Activated CD8-positive, alpha-beta T cell treated with anti-CD3 and anti-CD28 coated beads for 36 hours (primary cell): ENCODE measurements around the gene CDH24. TPM values are rescaled to one million over a fixed set of nuclear protein-coding genes. Genes with fewer than 3 reads are reported as not detected.
A peak's percentile ranks its signal among the peaks of the same experiment; 100 is the strongest.

ENCODE experiments used
- ATAC-seq: fragments of 200-7000 bp; cut with Tn5 transposase; one replicate; pipeline ENCODE4 v1.10.0; 2021; ENCODE audit warnings: mild to moderate bottlenecking, moderate library complexity
- CTCF ChIA-PET: fragments of 350-600 bp; sonication (Branson Sonifier 250); formaldehyde crosslinking; loops from one replicate; lab custom pipeline; 2021; ENCODE audit warnings: antibody characterized with exemption; lab: Charles Lee
- POLR2A ChIA-PET: fragments of 350-600 bp; sonication (Branson Sonifier 250); formaldehyde crosslinking; loops from one replicate; lab custom pipeline; 2021; ENCODE audit warnings: antibody characterized with exemption; lab: Charles Lee
- DNase-seq: peaks from one replicate; pipeline ENCODE4 v3.0.0-alpha.2; 2020
- H3K27ac Mint-ChIP-seq: one replicate; pipeline ENCODE4 v1.8.0; 2021; ENCODE audit warnings: mild to moderate bottlenecking, mixed read lengths
- H3K27me3 Mint-ChIP-seq: one replicate; pipeline ENCODE4 v1.8.0; 2021; ENCODE audit warnings: mixed read lengths
- H3K36me3 Mint-ChIP-seq: one replicate; pipeline ENCODE4 v1.8.0; 2021; ENCODE audit warnings: low read depth, mixed read lengths
- H3K4me1 Mint-ChIP-seq: one replicate; pipeline ENCODE4 v1.8.0; 2021; ENCODE audit warnings: low read depth, mixed read lengths
- H3K4me3 Mint-ChIP-seq: one replicate; pipeline ENCODE4 v1.8.0; 2021; ENCODE audit warnings: mild to moderate bottlenecking, moderate library complexity, mixed read lengths
- H3K9me3 Mint-ChIP-seq: one replicate; pipeline ENCODE4 v1.8.0; 2021; ENCODE audit warnings: mixed read lengths
- intact Hi-C: fragments of 100-400 bp; cut with micrococcal nuclease; formaldehyde crosslinking; loops from one replicate; pipeline ENCODE4 v1.10.0; 2022
- total RNA-seq, 2 experiments: library from RNA; stranded (reverse); gene quantifications; one replicate each; pipeline ENCODE4 v1.2.3, GENCODE V29; 2021
- TF ChIP-seq, protein P1 (sequence below): fragments of 200-600 bp; IDR thresholded peaks from one replicate; pipeline ENCODE4 v1.8.0; 2022; ENCODE audit warnings: antibody characterized with exemption, mild to moderate bottlenecking

Gene CDH24
- total RNA-seq, 2 experiments from 2014 or later: 0.69 to 0.72 TPM

DNA sequence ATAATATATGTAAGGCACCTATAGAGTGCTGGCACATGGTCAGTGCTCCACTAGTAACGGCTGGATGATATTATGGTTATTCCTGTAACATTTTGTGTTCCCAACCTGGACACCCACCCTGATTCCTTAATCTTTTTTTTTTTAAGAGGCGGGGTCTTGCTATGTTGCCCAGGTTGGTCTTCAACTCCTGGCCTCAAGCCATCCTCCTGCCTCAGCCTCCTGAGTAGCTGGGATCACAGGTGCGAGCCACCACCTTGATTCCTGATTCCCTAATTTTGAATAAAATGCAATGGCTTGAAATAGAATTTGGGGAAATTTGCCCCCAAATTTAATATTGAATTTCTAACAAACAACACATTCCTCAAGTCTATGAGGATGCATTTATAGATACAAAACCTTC, 54.7 kb downstream of the CDH24 start:
- H3K27ac Mint-ChIP-seq: no peak overlapping the region
- TF ChIP-seq, protein P1, sequence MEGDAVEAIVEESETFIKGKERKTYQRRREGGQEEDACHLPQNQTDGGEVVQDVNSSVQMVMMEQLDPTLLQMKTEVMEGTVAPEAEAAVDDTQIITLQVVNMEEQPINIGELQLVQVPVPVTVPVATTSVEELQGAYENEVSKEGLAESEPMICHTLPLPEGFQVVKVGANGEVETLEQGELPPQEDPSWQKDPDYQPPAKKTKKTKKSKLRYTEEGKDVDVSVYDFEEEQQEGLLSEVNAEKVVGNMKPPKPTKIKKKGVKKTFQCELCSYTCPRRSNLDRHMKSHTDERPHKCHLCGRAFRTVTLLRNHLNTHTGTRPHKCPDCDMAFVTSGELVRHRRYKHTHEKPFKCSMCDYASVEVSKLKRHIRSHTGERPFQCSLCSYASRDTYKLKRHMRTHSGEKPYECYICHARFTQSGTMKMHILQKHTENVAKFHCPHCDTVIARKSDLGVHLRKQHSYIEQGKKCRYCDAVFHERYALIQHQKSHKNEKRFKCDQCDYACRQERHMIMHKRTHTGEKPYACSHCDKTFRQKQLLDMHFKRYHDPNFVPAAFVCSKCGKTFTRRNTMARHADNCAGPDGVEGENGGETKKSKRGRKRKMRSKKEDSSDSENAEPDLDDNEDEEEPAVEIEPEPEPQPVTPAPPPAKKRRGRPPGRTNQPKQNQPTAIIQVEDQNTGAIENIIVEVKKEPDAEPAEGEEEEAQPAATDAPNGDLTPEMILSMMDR: no peak
- H3K4me3 Mint-ChIP-seq: no peak overlapping the region
- H3K9me3 Mint-ChIP-seq: no peaks in the 10 kb centered on the region
- H3K4me1 Mint-ChIP-seq: peaks cover 19% of the 10 kb centered on the region
- ATAC-seq (no peak), DNase-seq (no peak)
- CTCF ChIA-PET: interaction anchor here (0.7 to 3.5 kb wide), 2 partner anchors 16 to 66 kb away, joined by 3 to 16 read pairs; no protein-coding TSS in a partner anchor
- intact Hi-C loops: no loop called here
- POLR2A ChIA-PET: no interaction called here
- no peaks in the 10 kb centered on the region for H3K36me3 Mint-ChIP-seq
- no peaks in the 10 kb centered on the region for H3K27me3 Mint-ChIP-seq

DNA sequence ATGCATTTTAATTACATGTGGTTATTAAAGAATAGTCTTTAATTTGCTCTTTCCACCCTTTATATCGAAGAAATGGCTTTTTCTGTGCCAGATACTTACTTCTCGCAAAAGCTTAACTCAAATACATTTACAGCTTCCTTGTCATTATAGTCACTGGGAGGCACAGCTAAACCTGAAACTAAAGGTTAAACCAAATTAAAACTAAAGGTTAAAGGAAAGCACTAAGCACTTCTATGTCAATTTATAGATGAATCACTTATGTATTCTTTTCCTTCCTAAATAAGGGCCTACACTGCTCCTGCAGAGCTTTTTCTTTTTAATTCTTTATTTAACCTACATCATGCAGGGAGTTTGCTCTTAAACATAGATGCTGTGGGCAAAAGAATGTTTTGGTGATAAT, 56.5 kb downstream of the CDH24 start:
- H3K4me1 Mint-ChIP-seq: peaks cover 10% of the 10 kb centered on the region
- CTCF ChIA-PET: interaction anchor here (0.8 to 3.5 kb wide), 11 partner anchors 8 to 83 kb away, joined by 3 to 17 read pairs (median 4); partner anchors contain the start of gene CDH24
- peak; percentile 47 for ATAC-seq

GRCh38 chr14:22998329-22999012, 58.8 kb downstream of the CDH24 start:
- Mint-ChIP-seq H3K4me1 (peaks cover 7% of the 10 kb centered on the region), H3K36me3 (no peaks in the 10 kb centered on the region), H3K9me3 (no peaks in the 10 kb centered on the region), H3K4me3 (no peak overlapping the region), H3K27ac (no peak overlapping the region), H3K27me3 (no peaks in the 10 kb centered on the region)
- CTCF ChIA-PET: interaction anchor here (0.9 to 2.9 kb wide), 4 partner anchors 9 to 69 kb away, joined by 3 to 12 read pairs (median 8); partner anchors contain the start of gene CDH24
- intact Hi-C loops: no loop called here
- no peak for ATAC-seq
- POLR2A ChIA-PET: interaction anchor here (5.1 kb wide), 1 partner anchor 8 kb away, joined by 32 read pairs; no protein-coding TSS in a partner anchor
- TF ChIP-seq, protein P1: no peak
- DNase-seq: no peak

More for the DNA sequence above, 56.5 kb downstream of the CDH24 start:
- Mint-ChIP-seq H3K9me3 (no peaks in the 10 kb centered on the region), H3K36me3 (no peaks in the 10 kb centered on the region), H3K27me3 (no peaks in the 10 kb centered on the region), H3K27ac (no peak overlapping the region), H3K4me3 (no peak overlapping the region)
- POLR2A ChIA-PET: interaction anchor here (1.3 kb wide), 1 partner anchor 25 kb away, joined by 3 read pairs; no protein-coding TSS in a partner anchor
- TF ChIP-seq, protein P1: no peak
- DNase-seq: no peak
- intact Hi-C loops: no loop called here

DNA sequence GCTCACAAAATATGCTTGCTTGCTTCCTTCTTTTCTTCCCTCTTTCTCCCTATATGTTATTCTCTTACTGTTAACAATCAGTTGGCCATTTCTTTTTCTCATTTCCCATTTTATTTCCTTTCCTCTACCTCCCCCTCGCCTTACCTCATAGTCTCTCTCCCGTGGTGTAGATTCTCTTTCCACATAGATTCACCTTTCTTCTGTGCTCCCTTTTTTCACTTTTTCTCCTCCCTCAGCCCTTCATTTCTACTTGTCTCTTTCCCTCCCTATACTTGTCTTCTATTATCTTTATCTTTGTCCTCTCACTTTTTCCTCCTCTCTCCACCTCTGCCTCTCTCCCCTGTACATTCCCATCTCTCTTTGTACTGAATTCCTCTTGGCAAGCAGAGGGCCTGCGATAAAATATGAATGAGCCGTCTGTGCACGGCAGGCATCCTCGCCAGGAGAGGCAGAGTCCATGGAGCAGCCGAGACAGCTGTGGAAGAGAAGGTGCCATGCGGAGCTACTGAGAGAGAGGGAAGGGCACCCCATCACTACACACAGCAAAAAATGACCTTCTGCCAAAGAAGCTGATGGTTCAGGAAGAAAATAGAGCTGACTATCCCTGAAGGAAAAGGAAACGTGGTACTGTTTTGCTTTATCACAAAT, 59.5 kb downstream of the CDH24 start:
- DNase-seq: no peak
- POLR2A ChIA-PET: interaction anchor here (1.2 to 5.1 kb wide), 2 partner anchors 9 to 59 kb away, joined by 3 to 32 read pairs; no protein-coding TSS in a partner anchor

More for the DNA sequence above, 59.5 kb downstream of the CDH24 start:
- no peak for ATAC-seq
- Mint-ChIP-seq H3K27me3 (no peaks in the 10 kb centered on the region), H3K27ac (no peak overlapping the region), H3K9me3 (no peaks in the 10 kb centered on the region), H3K4me1 (peaks cover 7% of the 10 kb centered on the region), H3K4me3 (no peak overlapping the region), H3K36me3 (peaks cover 2% of the 10 kb centered on the region)
- intact Hi-C loops: no loop called here
- TF ChIP-seq, protein P1: no peak
- CTCF ChIA-PET: interaction anchor here (0.9 to 5.4 kb wide), 5 partner anchors 9 to 69 kb away, joined by 3 to 150 read pairs (median 11); partner anchors contain the start of genes AJUBA and CDH24

Other genes starting within 250 kb of the CDH24 start
- under 1 TPM in 1 of 2 experiments, not detected in 1; 0.45 TPM for gene SLC7A7, start 242.1 kb downstream of the CDH24 start, total RNA-seq
- 100 to 1,000 TPM; 122 to 126 TPM for gene MRPL52, start 227.6 kb downstream of the CDH24 start, total RNA-seq
- 1 to 10 TPM; 1.9 to 3.1 TPM for gene MMP14, start 220.9 kb downstream of the CDH24 start, total RNA-seq
- gene LRP10, start 185.8 kb downstream of the CDH24 start, total RNA-seq: 10 to 100 TPM; 18.7 to 21.0 TPM
- gene REM2, start 174.3 kb downstream of the CDH24 start, total RNA-seq: under 1 TPM; 0.20 to 0.27 TPM
- 10 to 100 TPM; 46.9 to 55.2 TPM for gene RBM23, start 138.4 kb downstream of the CDH24 start, total RNA-seq
- gene PRMT5, start 128.1 kb downstream of the CDH24 start, total RNA-seq: 100 to 1,000 TPM; 107 to 116 TPM
- gene HAUS4, start 100.4 kb downstream of the CDH24 start, total RNA-seq: 10 to 100 TPM; 80.3 to 82.2 TPM
- gene AJUBA, start 75.0 kb downstream of the CDH24 start, total RNA-seq: 1 to 10 TPM; 2.3 to 2.6 TPM
- gene C14orf93, start 47.4 kb downstream of the CDH24 start, total RNA-seq: 10 to 100 TPM; 13.2 to 13.5 TPM
- 100 to 1,000 TPM; 119 to 120 TPM for gene PSMB5, start 22.6 kb downstream of the CDH24 start, total RNA-seq
- not detected for gene PSMB11, start 15.3 kb downstream of the CDH24 start, total RNA-seq
- gene ACIN1, start 37.6 kb upstream of the CDH24 start, total RNA-seq: 100 to 1,000 TPM; 132 to 139 TPM
- gene C14orf119, start 38.0 kb upstream of the CDH24 start, total RNA-seq: 10 to 100 TPM; 49.2 to 51.1 TPM
- gene CIROP, start 47.5 kb upstream of the CDH24 start, total RNA-seq: not detected
- gene CEBPE, start 61.7 kb upstream of the CDH24 start, total RNA-seq: under 1 TPM; 0.27 to 0.34 TPM
- gene SLC7A8, start 126.1 kb upstream of the CDH24 start, total RNA-seq: 1 to 10 TPM; 1.5 to 1.9 TPM
- not detected for gene RNF212B, start 180.4 kb upstream of the CDH24 start, total RNA-seq
- gene HOMEZ, start 228.6 kb upstream of the CDH24 start, total RNA-seq: 10 to 100 TPM; 10.9 to 11.8 TPM
- 10 to 100 TPM; 43.9 to 47.9 TPM for gene PPP1R3E, start 245.3 kb upstream of the CDH24 start, total RNA-seq
- gene BCL2L2, start 249.3 kb upstream of the CDH24 start, total RNA-seq: 1 to 10 TPM; 1.1 to 1.3 TPM